Measurements from ENCODE around the gene GNAZ.

The GNAZ gene

GRCh38 chr22:23094695-23095681, 24.7 kb downstream of the GNAZ start:
- no peak for DNase-seq

- DNase-seq: no peak
These were observed 25.5 kb downstream of the GNAZ start for GRCh38 chr22:23095733-23096342.

GRCh38 chr22:23097412-23098229, 27.3 kb downstream of the GNAZ start:
- DNase-seq: no peak

- DNase-seq: no peak
These were observed 27.9 kb downstream of the GNAZ start for GRCh38 chr22:23098230-23098705.

- DNase-seq: no peak
These were observed 28.6 kb downstream of the GNAZ start for GRCh38 chr22:23098718-23099530.

- no peak for DNase-seq
These were observed 29.1 kb downstream of the GNAZ start for GRCh38 chr22:23099531-23099804.

- no peak for DNase-seq
These were observed 29.9 kb downstream of the GNAZ start for GRCh38 chr22:23100124-23100801.

GRCh38 chr22:23101524-23101923, 31.2 kb downstream of the GNAZ start:
- no peak for DNase-seq

GRCh38 chr22:23102002-23102655, 31.8 kb downstream of the GNAZ start:
- DNase-seq: no peak

GRCh38 chr22:23102776-23103175, 32.5 kb downstream of the GNAZ start:
- no peak for DNase-seq

GRCh38 chr22:23103199-23103954, 33.1 kb downstream of the GNAZ start:
- DNase-seq: no peak

GRCh38 chr22:23104187-23104971, 34.1 kb downstream of the GNAZ start:
- no peak for DNase-seq

GRCh38 chr22:23105304-23105703, 35.0 kb downstream of the GNAZ start:
- DNase-seq: no peak

- DNase-seq: no peak
These were observed 35.6 kb downstream of the GNAZ start for GRCh38 chr22:23105919-23106318.

GRCh38 chr22:23106344-23106743, 36.0 kb downstream of the GNAZ start:
- no peak for DNase-seq

GRCh38 chr22:23106906-23107367, 36.6 kb downstream of the GNAZ start:
- no peak for DNase-seq

- DNase-seq: no peak
These were observed 37.3 kb downstream of the GNAZ start for GRCh38 chr22:23107487-23108248.

- no peak for DNase-seq
These were observed 38.1 kb downstream of the GNAZ start for GRCh38 chr22:23108249-23109078.
